GM12878 (cell line): ENCODE measurements around the gene CPSF6. TPM values are rescaled to one million over a fixed set of nuclear protein-coding genes. Genes with fewer than 3 reads are reported as not detected.
A peak's percentile ranks its signal among the peaks of the same experiment; 100 is the strongest.

ENCODE experiments used
- ATAC-seq: fragments of 200-7000 bp; cut with Tn5 transposase; 3 replicates; pipeline ENCODE4 v1.9.1; 2020; ENCODE audit warnings: mild to moderate bottlenecking, moderate library complexity
- BruUV-seq: library from RNA; stranded (reverse); fragments of 400-500 nt; replicated peaks from 2 replicates; lab custom pipeline; 2021; lab: Mats Ljungman, UMichigan
- CTCF ChIA-PET: fragments of 300-600 bp; sonication (Branson Sonifier 250); formaldehyde crosslinking; extraction: SDS; loops from one replicate; lab custom pipeline; 2021; ENCODE audit warnings: inconsistent platforms; lab: Yijun Ruan, JAX
- POLR2A ChIA-PET: fragments of 350-600 bp; formaldehyde crosslinking; extraction: SDS; loops from one replicate; lab custom pipeline; 2021; ENCODE audit warnings: inconsistent platforms; lab: Charles Lee
- RAD21 ChIA-PET: fragments of 300-600 bp; sonication (Branson Sonifier 250); formaldehyde crosslinking; loops from one replicate; lab custom pipeline; 2023; ENCODE audit warnings: antibody characterized with exemption; ENCODE audit not compliant: unreplicated experiment; lab: Charles Lee
- SMC1A ChIA-PET: fragments of 300-600 bp; sonication (Branson Sonifier 250); formaldehyde crosslinking; loops from one replicate; lab custom pipeline; 2023; ENCODE audit not compliant: unreplicated experiment, uncharacterized antibody; lab: Charles Lee
- DNase-seq: peaks from one replicate; pipeline ENCODE4 v3.0.0-alpha.2; 2011; ENCODE audit warnings: low read depth, low spot score
- FAIRE-seq: peaks from 3 replicates; lab custom pipeline; 2011; peaks lifted over from hg19 to GRCh38; lab: Jason Lieb, UNC
- H2AFZ ChIP-seq: 2 replicates; pipeline ENCODE4 v1.6.0; 2011; ENCODE audit warnings: low read depth, low read length, control low read depth; ENCODE audit not compliant: control insufficient read depth
- H3K27ac ChIP-seq: 2 replicates; pipeline ENCODE4 v1.5.1; 2011; ENCODE audit warnings: control low read depth; ENCODE audit not compliant: control insufficient read depth, insufficient read depth
- H3K27me3 ChIP-seq, 2 experiments: replicated peaks in 1 of 2; 2 replicates each; pipeline versions ENCODE4 v1.6.0 to v1.6.1; 2011; ENCODE audit warnings: low read length in 1 of 2; ENCODE audit not compliant: control insufficient read depth in 2 of 2, insufficient read depth in 2 of 2
- H3K36me3 ChIP-seq, 2 experiments: 2 replicates each; pipeline ENCODE4 v1.5.1; 2011; ENCODE audit warnings: low read length in 1 of 2; ENCODE audit not compliant: control insufficient read depth in 2 of 2, insufficient read depth in 2 of 2
- H3K4me1 ChIP-seq: 2 replicates; pipeline ENCODE4 v1.6.1; 2011; ENCODE audit warnings: mild to moderate bottlenecking, low read length, moderate library complexity, mixed read lengths; ENCODE audit not compliant: control insufficient read depth, insufficient read depth
- H3K4me2 ChIP-seq: 2 replicates; pipeline ENCODE4 v1.6.0; 2011; ENCODE audit warnings: control low read depth; ENCODE audit not compliant: control insufficient read depth, insufficient read depth
- H3K4me3 ChIP-seq: fragments of 200-600 bp; sonication (generic); 2 replicates; pipeline ENCODE4 v1.5.1; 2016
- H3K79me2 ChIP-seq: 2 replicates; pipeline ENCODE4 v1.6.0; 2011; ENCODE audit warnings: low read length; ENCODE audit not compliant: control insufficient read depth, insufficient read depth
- H3K9ac ChIP-seq: 2 replicates; pipeline ENCODE4 v1.8.0; 2011; ENCODE audit warnings: low read length, control low read depth, mixed read lengths; ENCODE audit not compliant: control insufficient read depth, insufficient read depth
- H3K9me3 ChIP-seq: replicated peaks from 3 replicates; pipeline ENCODE4 v1.5.1; 2011; ENCODE audit warnings: mild to moderate bottlenecking, low read length; ENCODE audit not compliant: control insufficient read depth, insufficient read depth
- H4K20me1 ChIP-seq: 2 replicates; pipeline ENCODE4 v1.6.0; 2011; ENCODE audit not compliant: control insufficient read depth, insufficient read depth
- CEBPB ChIP-seq, 2 experiments: fragments of 150-350 bp in 1 of 2; IDR thresholded peaks; 2 replicates each; pipeline ENCODE4 v1.6.1; 2012 to 2014; ENCODE audit warnings: low read depth in 2 of 2, low read length in 2 of 2, borderline replicate concordance in 1 of 2, inconsistent platforms in 1 of 2
- E2F8 ChIP-seq: fragments of 450-650 bp; IDR thresholded peaks from 2 replicates; pipeline ENCODE4 v1.6.1; 2018; ENCODE audit warnings: mild to moderate bottlenecking, low read depth, moderate library complexity; ENCODE audit not compliant: partially characterized antibody
- GABPA ChIP-seq: IDR thresholded peaks from 2 replicates; pipeline ENCODE4 v1.6.1; 2014; ENCODE audit warnings: antibody characterized with exemption, low read depth, mild to moderate bottlenecking, inconsistent platforms
- HDGF ChIP-seq: fragments of 450-650 bp; IDR thresholded peaks from 2 replicates; pipeline ENCODE4 v1.6.1; 2016; ENCODE audit warnings: antibody characterized with exemption
- IRF4 ChIP-seq: IDR thresholded peaks from 2 replicates; pipeline ENCODE4 v1.6.1; 2011; ENCODE audit warnings: low read depth, low read length
- KAT2A ChIP-seq: conservative IDR thresholded peaks from 2 replicates; pipeline ENCODE4 v1.6.1; 2011; ENCODE audit warnings: low read depth, low read length; ENCODE audit not compliant: control insufficient read depth
- KDM1A ChIP-seq: fragments of 200-600 bp; sonication (generic); IDR thresholded peaks from 2 replicates; pipeline ENCODE4 v1.6.1; 2016; ENCODE audit warnings: borderline replicate concordance
- MEF2B ChIP-seq: fragments of 450-650 bp; IDR thresholded peaks from 2 replicates; pipeline ENCODE4 v1.6.1; 2018; ENCODE audit warnings: mild to moderate bottlenecking, moderate library complexity; ENCODE audit not compliant: partially characterized antibody, poor library complexity, severe bottlenecking
- NR2F1 ChIP-seq: fragments of 450-650 bp; conservative IDR thresholded peaks from 2 replicates; pipeline ENCODE4 v1.6.1; 2017; ENCODE audit warnings: mild to moderate bottlenecking
- POU2F2 ChIP-seq: IDR thresholded peaks from 3 replicates; pipeline ENCODE4 v1.6.1; 2011; ENCODE audit warnings: low read depth, mild to moderate bottlenecking, low read length, borderline replicate concordance
- REST ChIP-seq: IDR thresholded peaks from 2 replicates; pipeline ENCODE4 v1.6.1; 2012; ENCODE audit warnings: mild to moderate bottlenecking, low read depth, low read length
- STAT3 ChIP-seq: IDR thresholded peaks from 2 replicates; pipeline ENCODE4 v1.6.1; 2011; ENCODE audit warnings: low read depth, low read length, improper control_type of control experiment
- TCF12 ChIP-seq: IDR thresholded peaks from 2 replicates; pipeline ENCODE4 v1.6.1; 2011; ENCODE audit warnings: low read depth, mild to moderate bottlenecking, low read length
- TCF3 ChIP-seq: IDR thresholded peaks from 2 replicates; pipeline ENCODE4 v1.6.1; 2012; ENCODE audit warnings: low read depth, mild to moderate bottlenecking, low read length, borderline replicate concordance; ENCODE audit not compliant: insufficient read depth
- ZNF622 ChIP-seq: fragments of 450-650 bp; IDR thresholded peaks from 2 replicates; pipeline ENCODE4 v1.6.1; 2017; ENCODE audit warnings: mild to moderate bottlenecking, inconsistent platforms
- in situ Hi-C: fragments of 300-500 bp; cut with MboI; formaldehyde crosslinking; loops from 9 replicates; pipeline ENCODE4 v1.14.3; 2018; ENCODE audit warnings: mixed read lengths
- intact Hi-C: fragments of 100-400 bp; cut with micrococcal nuclease; formaldehyde crosslinking; loops from one replicate; pipeline ENCODE4 v1.14.2; 2022; ENCODE audit not compliant: unreplicated experiment
- polyA plus RNA-seq, 11 experiments: library from polyadenylated mRNA; depleted of rRNA in 4 of 11; unstranded in 6 of 11; stranded (reverse) in 5 of 11; fragments of >200 nt; fragmentation: Nextera tagmentation in 4 of 11; fragmentation: Illumina TruSeq in 1 of 11; extraction: Ambion mirVana in 4 of 11; extraction: Trizol in 1 of 11; gene quantifications; 1 replicate in 1 of 11; 2 replicates in 10 of 11; pipeline versions ENCODE4 v1.2.1 to v1.2.3, GENCODE V29; 2011 to 2016; ENCODE audit warnings: inconsistent platforms in 2 of 11, missing spikeins in 2 of 11, low read depth in 1 of 11
- total RNA-seq, 4 experiments: library from RNA; depleted of rRNA in 3 of 4; stranded (reverse); fragments of >200 nt in 3 of 4; fragmentation: Illumina TruSeq in 1 of 4; extraction: Trizol in 1 of 4; gene quantifications; 2 replicates each; pipeline versions ENCODE4 v1.2.1 to v1.2.3, GENCODE V29; 2013 to 2021
- TF ChIP-seq, protein P1 (sequence below): fragments of 450-650 bp; formaldehyde crosslinking; IDR thresholded peaks from 2 replicates; pipeline ENCODE4 v1.4.0; 2022; ENCODE audit warnings: mild to moderate bottlenecking, moderate library complexity

The CPSF6 gene
- total and polyA plus RNA-seq, 10 of the 15 experiments (the other 5 are each of a cell fraction or from before 2014, with no cell fraction given) = 40.9 to 150 (median 79.1) TPM

DNA sequence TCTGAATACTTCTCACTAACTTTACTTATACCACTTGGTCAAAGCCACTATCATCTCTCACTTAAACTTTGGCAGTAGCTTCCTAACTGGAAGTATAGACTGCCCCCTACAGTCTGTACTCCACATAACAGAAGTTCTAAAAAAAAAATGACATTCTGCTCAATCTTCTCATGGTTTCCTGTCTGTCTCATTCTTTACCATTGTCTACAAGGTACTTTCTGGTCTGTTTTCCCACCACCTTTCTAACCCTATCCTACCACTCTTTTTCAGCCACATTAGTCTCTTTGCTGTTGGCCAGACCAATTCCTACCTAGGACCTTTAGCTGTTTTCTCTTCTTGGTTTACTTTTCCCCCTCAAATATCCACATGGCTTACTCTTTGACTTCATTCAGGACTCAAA is 14.7 kb downstream of the CPSF6 start:
- in situ Hi-C loops (no loop called here), intact Hi-C loops (loop anchor here (1.0 to 10.0 kb wide), 2 partner anchors 100 to 389 kb away; no protein-coding TSS in a partner anchor)
- Histone ChIP-seq H3K4me1 (no peaks in the 10 kb centered on the region), H3K27me3 (no peaks in the 10 kb centered on the region), H4K20me1 (no peaks in the 10 kb centered on the region), H3K27ac (no peak overlapping the region), H3K79me2 (peaks cover 48% of the 10 kb centered on the region), H3K36me3 (peaks cover 8 to 21% of the 10 kb centered on the region in 2 experiments), H3K9ac (no peak overlapping the region), H3K4me2 (no peak overlapping the region), H3K9me3 (no peaks in the 10 kb centered on the region), H3K4me3 (no peak overlapping the region), H2AFZ (no peak overlapping the region)
- ChIA-PET RAD21 (interaction anchor here (0.8 to 4.3 kb wide), 8 partner anchors 11 to 424 kb away, joined by 3 to 88 read pairs (median 4); no protein-coding TSS in a partner anchor), POLR2A (interaction anchor here (1.0 to 2.1 kb wide), 4 partner anchors 11 to 98 kb away, joined by 3 to 8 read pairs (median 6); no protein-coding TSS in a partner anchor), SMC1A (interaction anchor here (0.8 to 3.9 kb wide), 14 partner anchors 9 to 384 kb away, joined by 3 to 103 read pairs (median 4); no protein-coding TSS in a partner anchor), CTCF (interaction anchor here (0.5 to 10.7 kb wide), 27 partner anchors 10 to 424 kb away, joined by 3 to 285 read pairs (median 4); no protein-coding TSS in a partner anchor)
- FAIRE-seq (peak; percentile 54), ATAC-seq (peak; percentile 83), DNase-seq (peak; percentile 51)
- BruUV-seq = no TSS peak
- TF ChIP-seq KDM1A = no peak
- no peak for TF ChIP-seq IRF4
- TF ChIP-seq ZNF622 = no peak
- no peak for TF ChIP-seq GABPA
- peak; percentile 84 for TF ChIP-seq HDGF
- no peak for TF ChIP-seq STAT3
- TF ChIP-seq TCF3 = no peak
- TF ChIP-seq KAT2A = no peak
- TF ChIP-seq CEBPB (IDR thresholded peaks at IDR 0.05; ENCODE audit: borderline replicate concordance in 1 of 2, low read depth in 2 of 2, low read length in 2 of 2) = no peak
- no peak for TF ChIP-seq TCF12
- TF ChIP-seq E2F8 = no peak
- TF ChIP-seq REST = no peak
- TF ChIP-seq, protein P1, sequence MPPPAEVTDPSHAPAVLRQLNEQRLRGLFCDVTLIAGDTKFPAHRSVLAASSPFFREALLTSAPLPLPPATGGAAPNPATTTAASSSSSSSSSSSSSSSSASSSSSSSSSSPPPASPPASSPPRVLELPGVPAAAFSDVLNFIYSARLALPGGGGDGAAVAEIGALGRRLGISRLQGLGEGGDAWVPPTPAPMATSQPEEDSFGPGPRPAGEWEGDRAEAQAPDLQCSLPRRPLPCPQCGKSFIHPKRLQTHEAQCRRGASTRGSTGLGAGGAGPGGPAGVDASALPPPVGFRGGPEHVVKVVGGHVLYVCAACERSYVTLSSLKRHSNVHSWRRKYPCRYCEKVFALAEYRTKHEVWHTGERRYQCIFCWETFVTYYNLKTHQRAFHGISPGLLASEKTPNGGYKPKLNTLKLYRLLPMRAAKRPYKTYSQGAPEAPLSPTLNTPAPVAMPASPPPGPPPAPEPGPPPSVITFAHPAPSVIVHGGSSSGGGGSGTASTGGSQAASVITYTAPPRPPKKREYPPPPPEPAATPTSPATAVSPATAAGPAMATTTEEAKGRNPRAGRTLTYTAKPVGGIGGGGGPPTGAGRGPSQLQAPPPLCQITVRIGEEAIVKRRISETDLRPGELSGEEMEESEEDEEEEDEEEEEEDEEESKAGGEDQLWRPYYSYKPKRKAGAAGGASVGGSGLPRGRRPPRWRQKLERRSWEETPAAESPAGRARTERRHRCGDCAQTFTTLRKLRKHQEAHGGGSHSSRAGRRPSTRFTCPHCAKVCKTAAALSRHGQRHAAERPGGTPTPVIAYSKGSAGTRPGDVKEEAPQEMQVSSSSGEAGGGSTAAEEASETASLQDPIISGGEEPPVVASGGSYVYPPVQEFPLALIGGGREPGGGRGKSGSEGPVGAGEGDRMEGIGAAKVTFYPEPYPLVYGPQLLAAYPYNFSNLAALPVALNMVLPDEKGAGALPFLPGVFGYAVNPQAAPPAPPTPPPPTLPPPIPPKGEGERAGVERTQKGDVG (CRISPR knock-in tag) = no peak
- TF ChIP-seq POU2F2 = no peak
- no peak for TF ChIP-seq MEF2B
- TF ChIP-seq NR2F1 = no peak
